ENCODE data around the gene SH3BP4. TPM values are rescaled to one million over a fixed set of nuclear protein-coding genes. Genes with fewer than 3 reads are reported as not detected.

SH3BP4 gene
- polyA plus RNA-seq, 1 donor (not counting 4 experiments of a cell fraction or from before 2014, with no cell fraction given) = 50.4 TPM

DNA sequence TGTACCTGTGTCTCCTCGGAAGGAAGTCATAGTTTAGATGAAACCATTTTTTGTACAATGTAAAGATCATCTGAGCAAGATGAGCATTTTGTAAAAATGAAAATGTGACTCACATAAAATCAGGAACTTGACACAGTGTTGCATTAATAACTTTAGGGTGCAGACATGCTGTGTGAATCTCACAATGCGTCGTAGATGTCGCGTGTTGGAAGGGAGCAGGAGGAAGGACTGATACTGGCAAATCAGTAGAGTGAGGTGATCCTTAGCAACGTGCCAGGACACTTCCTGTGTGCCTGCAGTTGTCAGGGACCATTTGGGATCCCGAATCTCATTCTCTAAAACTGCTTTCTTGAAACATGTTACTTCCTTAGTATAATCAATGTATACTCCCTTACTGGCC lies 103.1 kb downstream of the SH3BP4 start:
- Histone ChIP-seq H3K27me3 (ENCODE audit: control insufficient read depth, extremely low read depth, insufficient read depth, low read length) (no peaks in the 10 kb centered on the region), H2AFZ (ENCODE audit: control insufficient read depth, low read length) (no peak overlapping the region), H3K79me2 (ENCODE audit: control insufficient read depth, insufficient read depth, low read length) (peaks cover 7% of the 10 kb centered on the region), H3K9me1 (ENCODE audit: control insufficient read depth, extremely low read depth, insufficient read depth, low read length) (no peaks in the 10 kb centered on the region), H4K20me1 (ENCODE audit: control insufficient read depth, extremely low read depth, insufficient read depth, low read length) (peaks cover 6% of the 10 kb centered on the region), H3K36me3 (ENCODE audit: control insufficient read depth in 2 of 2, extremely low read depth in 1 of 2, insufficient read depth in 2 of 2, low read length in 2 of 2) (peaks cover 14 to 28% of the 10 kb centered on the region in 2 experiments), H3K4me2 (ENCODE audit: control insufficient read depth, extremely low read depth, insufficient read depth, low read depth, low read length) (no peak overlapping the region), H3K9ac (ENCODE audit: control insufficient read depth, extremely low read depth, insufficient read depth, low read length) (no peak overlapping the region), H3K27ac (ENCODE audit: control insufficient read depth, insufficient read depth, low read length) (no peak overlapping the region), H3K9me3 (ENCODE audit: control insufficient read depth, low read depth, low read length) (no peaks in the 10 kb centered on the region), H3K4me3 (ENCODE audit: control insufficient read depth in 2 of 3, extremely low read depth in 1 of 3, insufficient read depth in 2 of 3, low read depth in 1 of 3, low read length in 3 of 3) (no peak overlapping the region), H3K4me1 (ENCODE audit: control insufficient read depth, extremely low read depth, insufficient read depth, low read length) (peaks cover 9% of the 10 kb centered on the region)
- TF ChIP-seq EZH2 (IDR thresholded peaks at IDR 0.05; ENCODE audit: low read length) = no peak
- TF ChIP-seq, protein P1, sequence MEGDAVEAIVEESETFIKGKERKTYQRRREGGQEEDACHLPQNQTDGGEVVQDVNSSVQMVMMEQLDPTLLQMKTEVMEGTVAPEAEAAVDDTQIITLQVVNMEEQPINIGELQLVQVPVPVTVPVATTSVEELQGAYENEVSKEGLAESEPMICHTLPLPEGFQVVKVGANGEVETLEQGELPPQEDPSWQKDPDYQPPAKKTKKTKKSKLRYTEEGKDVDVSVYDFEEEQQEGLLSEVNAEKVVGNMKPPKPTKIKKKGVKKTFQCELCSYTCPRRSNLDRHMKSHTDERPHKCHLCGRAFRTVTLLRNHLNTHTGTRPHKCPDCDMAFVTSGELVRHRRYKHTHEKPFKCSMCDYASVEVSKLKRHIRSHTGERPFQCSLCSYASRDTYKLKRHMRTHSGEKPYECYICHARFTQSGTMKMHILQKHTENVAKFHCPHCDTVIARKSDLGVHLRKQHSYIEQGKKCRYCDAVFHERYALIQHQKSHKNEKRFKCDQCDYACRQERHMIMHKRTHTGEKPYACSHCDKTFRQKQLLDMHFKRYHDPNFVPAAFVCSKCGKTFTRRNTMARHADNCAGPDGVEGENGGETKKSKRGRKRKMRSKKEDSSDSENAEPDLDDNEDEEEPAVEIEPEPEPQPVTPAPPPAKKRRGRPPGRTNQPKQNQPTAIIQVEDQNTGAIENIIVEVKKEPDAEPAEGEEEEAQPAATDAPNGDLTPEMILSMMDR (optimal IDR thresholded peaks at IDR 0.05 in 1 of 3, IDR thresholded peaks at IDR 0.05 in 1 of 3, conservative IDR thresholded peaks at IDR 0.05 in 1 of 3; ENCODE audit: extremely low read depth in 1 of 3, insufficient read depth in 2 of 3, low read length in 3 of 3) = no peak
- DNase-seq (ENCODE audit: low read depth, low spot score) (no peak), FAIRE-seq (no peak)
- dilution Hi-C loops (cut with MboI; ENCODE audit: extremely low pct_ligation_motif_present, low sequenced_read_pairs) = no loop called here

DNA sequence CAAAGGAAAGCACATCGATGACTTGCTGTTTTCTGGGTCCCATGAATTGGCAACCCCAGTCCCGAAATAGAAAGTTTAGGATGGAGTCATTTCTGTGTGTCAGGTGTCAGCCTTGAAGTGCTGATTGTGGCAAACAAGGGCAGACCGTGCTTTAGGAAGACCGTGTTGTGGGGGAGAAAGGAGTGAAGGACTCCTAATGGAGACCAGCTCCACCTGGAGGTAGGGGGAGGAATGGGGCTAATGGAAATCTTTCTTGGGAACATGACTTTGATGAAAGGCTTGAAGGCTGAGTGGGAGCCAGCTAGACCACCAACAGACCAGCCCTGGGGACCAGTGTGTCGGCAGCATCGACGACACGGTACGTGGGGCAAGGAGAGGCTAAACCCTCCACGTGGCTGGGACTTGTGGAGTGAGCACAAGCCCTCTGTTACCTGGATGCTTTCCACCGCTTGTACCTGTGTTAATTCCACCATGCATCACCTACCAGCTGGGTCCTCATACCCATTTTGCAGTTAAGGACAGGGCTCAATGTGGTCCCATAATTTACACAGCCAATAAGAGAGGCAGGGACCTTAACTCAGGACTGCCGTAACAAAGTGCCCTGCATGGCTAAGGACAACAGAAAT lies 104.2 kb downstream of the SH3BP4 start:
- Histone ChIP-seq H3K79me2 (ENCODE audit: control insufficient read depth, insufficient read depth, low read length) (peaks cover 2% of the 10 kb centered on the region), H3K9me1 (ENCODE audit: control insufficient read depth, extremely low read depth, insufficient read depth, low read length) (no peaks in the 10 kb centered on the region), H3K4me3 (ENCODE audit: control insufficient read depth in 2 of 3, extremely low read depth in 1 of 3, insufficient read depth in 2 of 3, low read depth in 1 of 3, low read length in 3 of 3) (no peak overlapping the region), H4K20me1 (ENCODE audit: control insufficient read depth, extremely low read depth, insufficient read depth, low read length) (peaks cover 2% of the 10 kb centered on the region), H3K27ac (ENCODE audit: control insufficient read depth, insufficient read depth, low read length) (no peak overlapping the region), H2AFZ (ENCODE audit: control insufficient read depth, low read length) (no peak overlapping the region), H3K36me3 (ENCODE audit: control insufficient read depth in 2 of 2, extremely low read depth in 1 of 2, insufficient read depth in 2 of 2, low read length in 2 of 2) (peaks cover 14 to 28% of the 10 kb centered on the region in 2 experiments), H3K27me3 (ENCODE audit: control insufficient read depth, extremely low read depth, insufficient read depth, low read length) (no peaks in the 10 kb centered on the region), H3K9ac (ENCODE audit: control insufficient read depth, extremely low read depth, insufficient read depth, low read length) (no peak overlapping the region), H3K9me3 (ENCODE audit: control insufficient read depth, low read depth, low read length) (no peaks in the 10 kb centered on the region), H3K4me1 (ENCODE audit: control insufficient read depth, extremely low read depth, insufficient read depth, low read length) (peaks cover 2% of the 10 kb centered on the region), H3K4me2 (ENCODE audit: control insufficient read depth, extremely low read depth, insufficient read depth, low read depth, low read length) (no peak overlapping the region)
- dilution Hi-C loops (cut with MboI; ENCODE audit: extremely low pct_ligation_motif_present, low sequenced_read_pairs) = no loop called here
- DNase-seq (ENCODE audit: low read depth, low spot score) = no peak
- peak; percentile 48 for FAIRE-seq
- TF ChIP-seq EZH2 (IDR thresholded peaks at IDR 0.05; ENCODE audit: low read length) = no peak
- TF ChIP-seq, protein P1 (optimal IDR thresholded peaks at IDR 0.05 in 1 of 3, IDR thresholded peaks at IDR 0.05 in 1 of 3, conservative IDR thresholded peaks at IDR 0.05 in 1 of 3; ENCODE audit: extremely low read depth in 1 of 3, insufficient read depth in 2 of 3, low read length in 3 of 3) = peak; percentile 79 to 82 (median 80)
